AG09309 (cell line): Measurements from ENCODE around the gene CDC42BPG.
"Not testable (repeated sequence)": the region's sequence is repeated elsewhere in the genome, so short reads cannot be mapped to it uniquely, and the experiment has no call there.

Experiments used
- DNase-seq: peaks from one replicate; pipeline ENCODE4 v3.0.0-alpha.2; 2010; ENCODE audit warnings: low read depth
- H3K4me3 ChIP-seq: 2 replicates; pipeline ENCODE4 v1.5.1; 2011; ENCODE audit warnings: mild to moderate bottlenecking, low read depth, low read length, moderate library complexity; ENCODE audit not compliant: control insufficient read depth
- CTCF ChIP-seq: IDR thresholded peaks from 2 replicates; pipeline ENCODE4 v1.5.1; 2011; ENCODE audit warnings: mild to moderate bottlenecking, low read depth, low read length, inconsistent platforms; ENCODE audit not compliant: insufficient read depth, control insufficient read depth; ENCODE audit errors: missing control alignments

Gene CDC42BPG

GRCh38 chr11:64849598-64850356, 5.3 kb upstream of the CDC42BPG start:
- no peak overlapping the region for H3K4me3 ChIP-seq
- peak; percentile 26 for TF ChIP-seq CTCF
- no peak for DNase-seq

GRCh38 chr11:64848826-64849597, 4.6 kb upstream of the CDC42BPG start:
- DNase-seq: no peak
- H3K4me3 ChIP-seq: no peak overlapping the region
- peak; percentile 2 for TF ChIP-seq CTCF

GRCh38 chr11:64848214-64848825, 3.9 kb upstream of the CDC42BPG start:
- DNase-seq: no peak
- no peak for TF ChIP-seq CTCF
- no peak overlapping the region for H3K4me3 ChIP-seq

- peak; percentile 97 for TF ChIP-seq CTCF
- DNase-seq: no peak
- no peak overlapping the region for H3K4me3 ChIP-seq
Observed at GRCh38 chr11:64846998-64847666, 2.7 kb upstream of the CDC42BPG start.

- not testable (repeated sequence) for H3K4me3 ChIP-seq, DNase-seq
Observed at GRCh38 chr11:64845776-64846129, 1.3 kb upstream of the CDC42BPG start.

GRCh38 chr11:64845129-64845775, 799 bp upstream of the CDC42BPG start:
- no peak overlapping the region for H3K4me3 ChIP-seq
- DNase-seq: no peak
- no peak for TF ChIP-seq CTCF
